GM23338 (cell line): Measurements from ENCODE around the gene RAD23A. TPM values are rescaled to one million over a fixed set of nuclear protein-coding genes. Genes with fewer than 3 reads are reported as not detected.

Experiments
- ATAC-seq: fragments of 200-7000 bp; cut with Tn5 transposase; 3 replicates; pipeline ENCODE4 v1.9.1; 2020
- DNase-seq: peaks from one replicate; pipeline ENCODE4 v3.0.0-alpha.2; 2015; ENCODE audit warnings: low spot score
- H2AFZ ChIP-seq: fragments of 200-600 bp; sonication (generic); 2 replicates; pipeline ENCODE4 v1.8.0; 2016; ENCODE audit warnings: antibody characterized with exemption, mild to moderate bottlenecking, moderate library complexity
- H3F3A ChIP-seq: fragments of 200-600 bp; sonication (generic); replicated peaks from 2 replicates; pipeline ENCODE4 v1.8.0; 2017; ENCODE audit warnings: antibody characterized with exemption, mixed run types, low read depth
- H3K27ac ChIP-seq: fragments of 200-600 bp; sonication (generic); 2 replicates; pipeline ENCODE4 v1.6.1; 2016; ENCODE audit warnings: low read depth
- H3K27me3 ChIP-seq: fragments of 200-600 bp; sonication (generic); 2 replicates; pipeline ENCODE4 v1.8.0; 2016; ENCODE audit warnings: mild to moderate bottlenecking, mixed run types, moderate library complexity; ENCODE audit not compliant: insufficient read depth
- H3K36me3 ChIP-seq: fragments of 200-600 bp; sonication (generic); 2 replicates; pipeline ENCODE4 v1.8.0; 2016; ENCODE audit warnings: mild to moderate bottlenecking; ENCODE audit not compliant: insufficient read depth
- H3K4me1 ChIP-seq: fragments of 200-600 bp; sonication (generic); 2 replicates; pipeline ENCODE4 v1.8.0; 2016; ENCODE audit warnings: mild to moderate bottlenecking, moderate library complexity; ENCODE audit not compliant: insufficient read depth
- H3K4me2 ChIP-seq: fragments of 200-600 bp; sonication (generic); 2 replicates; pipeline ENCODE4 v1.7.1; 2017; ENCODE audit warnings: mixed run types
- H3K4me3 ChIP-seq: fragments of 200-600 bp; sonication (generic); 2 replicates; pipeline ENCODE4 v1.6.1; 2016; ENCODE audit warnings: mixed run types
- H3K79me2 ChIP-seq: fragments of 200-600 bp; sonication (generic); replicated peaks from 2 replicates; pipeline ENCODE4 v1.8.0; 2017; ENCODE audit warnings: mild to moderate bottlenecking; ENCODE audit not compliant: insufficient read depth
- H3K9me2 ChIP-seq: fragments of 200-600 bp; sonication (generic); 2 replicates; pipeline ENCODE4 v1.8.0; 2017; ENCODE audit not compliant: insufficient read depth
- H4K20me1 ChIP-seq: fragments of 200-600 bp; sonication (generic); replicated peaks from 2 replicates; pipeline ENCODE4 v1.8.0; 2017; ENCODE audit warnings: mild to moderate bottlenecking; ENCODE audit not compliant: insufficient read depth
- H3K27ac Mint-ChIP-seq: 2 replicates; pipeline ENCODE4 v1.8.0; 2020; ENCODE audit warnings: inconsistent platforms, mild to moderate bottlenecking, moderate library complexity, mixed read lengths
- H3K27me3 Mint-ChIP-seq: 3 replicates; pipeline ENCODE4 v1.8.0; 2022; ENCODE audit warnings: low read depth, mild to moderate bottlenecking, moderate library complexity, mixed read lengths, inconsistent platforms; ENCODE audit not compliant: insufficient read depth, poor library complexity
- H3K36me3 Mint-ChIP-seq: 3 replicates; pipeline ENCODE4 v1.8.0; 2021; ENCODE audit warnings: low read depth, mild to moderate bottlenecking, inconsistent platforms, moderate library complexity, mixed read lengths
- H3K4me1 Mint-ChIP-seq: 3 replicates; pipeline ENCODE4 v1.8.0; 2020; ENCODE audit warnings: mild to moderate bottlenecking, inconsistent platforms, mixed read lengths
- H3K4me3 Mint-ChIP-seq: 3 replicates; pipeline ENCODE4 v1.8.0; 2021; ENCODE audit warnings: moderate library complexity, mild to moderate bottlenecking, inconsistent platforms, mixed read lengths
- H3K9me3 Mint-ChIP-seq: 3 replicates; pipeline ENCODE4 v1.8.0; 2020; ENCODE audit warnings: moderate library complexity, mild to moderate bottlenecking, inconsistent platforms, mixed read lengths
- CREB1 ChIP-seq: fragments of 250-450 bp; sonication (Bioruptor Pico); IDR thresholded peaks from 2 replicates; pipeline ENCODE4 v1.5.0; 2020; ENCODE audit warnings: low read depth, mild to moderate bottlenecking, moderate library complexity
- EZH2 ChIP-seq: fragments of 200-600 bp; sonication (generic); IDR thresholded peaks from one replicate; pipeline ENCODE4 v1.8.0; 2017; ENCODE audit warnings: antibody characterized with exemption, mild to moderate bottlenecking, low read depth; ENCODE audit not compliant: unreplicated experiment
- EZH2phosphoT487 ChIP-seq: fragments of 200-600 bp; sonication (generic); IDR thresholded peaks from one replicate; pipeline ENCODE4 v1.8.1; 2018; ENCODE audit warnings: antibody characterized with exemption; ENCODE audit not compliant: unreplicated experiment
- JUNB ChIP-seq: IDR thresholded peaks from one replicate; pipeline ENCODE4 v1.6.1; 2016; ENCODE audit warnings: antibody characterized with exemption; ENCODE audit not compliant: unreplicated experiment
- POLR2AphosphoS5 ChIP-seq: IDR thresholded peaks from 2 replicates; pipeline ENCODE4 v1.6.1; 2016; ENCODE audit warnings: antibody characterized with exemption, low read depth
- STAT1 ChIP-seq: IDR thresholded peaks from one replicate; pipeline ENCODE4 v1.6.1; 2016; ENCODE audit warnings: antibody characterized with exemption; ENCODE audit not compliant: unreplicated experiment
- ZNF114 ChIP-seq: fragments of 250-450 bp; sonication (Bioruptor Pico); IDR thresholded peaks from 2 replicates; pipeline ENCODE4 v1.5.0; 2020; ENCODE audit warnings: mild to moderate bottlenecking, moderate library complexity
- ZNF331 ChIP-seq: fragments of 250-450 bp; sonication (Bioruptor Pico); IDR thresholded peaks from 2 replicates; pipeline ENCODE4 v1.5.0; 2020; ENCODE audit warnings: low read depth, mild to moderate bottlenecking, moderate library complexity
- polyA plus RNA-seq: library from polyadenylated mRNA; unstranded; fragments of >200 nt; fragmentation: Nextera tagmentation; extraction: Ambion mirVana; gene quantifications from 2 replicates; pipeline ENCODE4 v1.2.1, GENCODE V29; 2016
- total RNA-seq: library from RNA; depleted of rRNA; stranded (reverse); fragments of >200 nt; shearing (Covaris generic); gene quantifications from 2 replicates; pipeline ENCODE4 v1.2.3, GENCODE V29; 2014
- TF ChIP-seq, protein P1 (sequence below): IDR thresholded peaks from one replicate; pipeline ENCODE4 v1.6.1; 2018; ENCODE audit warnings: antibody characterized with exemption; ENCODE audit not compliant: unreplicated experiment
- TF ChIP-seq, protein P2 (sequence below), 2 experiments: fragments of 200-600 bp in 1 of 2; sonication (generic) in 1 of 2; conservative IDR thresholded peaks; 2 replicates each; pipeline versions ENCODE4 v1.5.1 to v1.6.1; 2016 to 2017; ENCODE audit warnings: antibody characterized with exemption in 2 of 2, low read depth in 2 of 2, mild to moderate bottlenecking in 2 of 2, moderate library complexity in 1 of 2
- TF ChIP-seq, protein P3 (sequence below): IDR thresholded peaks from 2 replicates; pipeline ENCODE4 v1.6.1; 2016; ENCODE audit warnings: antibody characterized with exemption
- TF ChIP-seq, protein P4 (sequence below): fragments of 250-450 bp; sonication (Bioruptor Pico); IDR thresholded peaks from 2 replicates; pipeline ENCODE4 v1.5.0; 2020; ENCODE audit warnings: mild to moderate bottlenecking, moderate library complexity

Gene RAD23A
- total and polyA plus RNA-seq, 2 experiments from 2014 or later: 69.7 to 127 TPM

DNA sequence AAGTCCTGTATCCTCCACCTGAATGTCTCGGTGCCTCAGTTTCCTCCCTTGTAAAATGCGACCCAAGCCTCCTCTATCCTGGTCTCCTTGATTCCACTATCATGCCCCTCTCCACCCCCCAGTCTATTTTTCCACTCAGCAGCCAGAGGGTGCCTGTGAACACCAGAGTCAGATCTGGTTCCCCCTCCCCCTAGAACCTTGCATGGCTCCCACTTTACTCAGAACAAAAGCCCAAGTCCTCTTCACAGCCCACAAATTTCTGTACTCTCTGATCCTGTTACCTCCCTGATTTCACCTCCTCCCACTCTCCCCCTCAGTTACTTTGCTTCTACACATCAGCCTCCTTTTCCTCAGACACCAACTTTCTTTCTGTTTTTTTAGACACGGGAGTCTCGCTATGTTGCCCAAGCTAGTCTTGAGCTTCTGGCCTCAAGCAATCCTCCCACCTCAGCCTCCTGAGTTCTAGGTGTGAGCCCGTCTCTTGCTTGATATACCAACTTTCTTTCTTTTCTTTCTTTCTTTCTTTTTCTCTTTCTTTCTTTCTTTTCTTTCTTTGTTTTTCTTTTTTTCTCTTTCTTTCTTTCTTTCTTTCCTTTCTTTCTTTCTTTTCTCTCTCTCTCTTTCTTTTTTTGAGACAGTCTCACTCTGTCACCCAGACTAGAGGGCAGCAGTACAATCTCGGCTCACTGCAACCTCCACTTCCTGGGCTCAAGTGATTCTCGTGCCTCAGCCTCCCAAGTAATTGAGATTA, 24.6 kb downstream of the RAD23A start (continued):
- TF ChIP-seq, protein P1, sequence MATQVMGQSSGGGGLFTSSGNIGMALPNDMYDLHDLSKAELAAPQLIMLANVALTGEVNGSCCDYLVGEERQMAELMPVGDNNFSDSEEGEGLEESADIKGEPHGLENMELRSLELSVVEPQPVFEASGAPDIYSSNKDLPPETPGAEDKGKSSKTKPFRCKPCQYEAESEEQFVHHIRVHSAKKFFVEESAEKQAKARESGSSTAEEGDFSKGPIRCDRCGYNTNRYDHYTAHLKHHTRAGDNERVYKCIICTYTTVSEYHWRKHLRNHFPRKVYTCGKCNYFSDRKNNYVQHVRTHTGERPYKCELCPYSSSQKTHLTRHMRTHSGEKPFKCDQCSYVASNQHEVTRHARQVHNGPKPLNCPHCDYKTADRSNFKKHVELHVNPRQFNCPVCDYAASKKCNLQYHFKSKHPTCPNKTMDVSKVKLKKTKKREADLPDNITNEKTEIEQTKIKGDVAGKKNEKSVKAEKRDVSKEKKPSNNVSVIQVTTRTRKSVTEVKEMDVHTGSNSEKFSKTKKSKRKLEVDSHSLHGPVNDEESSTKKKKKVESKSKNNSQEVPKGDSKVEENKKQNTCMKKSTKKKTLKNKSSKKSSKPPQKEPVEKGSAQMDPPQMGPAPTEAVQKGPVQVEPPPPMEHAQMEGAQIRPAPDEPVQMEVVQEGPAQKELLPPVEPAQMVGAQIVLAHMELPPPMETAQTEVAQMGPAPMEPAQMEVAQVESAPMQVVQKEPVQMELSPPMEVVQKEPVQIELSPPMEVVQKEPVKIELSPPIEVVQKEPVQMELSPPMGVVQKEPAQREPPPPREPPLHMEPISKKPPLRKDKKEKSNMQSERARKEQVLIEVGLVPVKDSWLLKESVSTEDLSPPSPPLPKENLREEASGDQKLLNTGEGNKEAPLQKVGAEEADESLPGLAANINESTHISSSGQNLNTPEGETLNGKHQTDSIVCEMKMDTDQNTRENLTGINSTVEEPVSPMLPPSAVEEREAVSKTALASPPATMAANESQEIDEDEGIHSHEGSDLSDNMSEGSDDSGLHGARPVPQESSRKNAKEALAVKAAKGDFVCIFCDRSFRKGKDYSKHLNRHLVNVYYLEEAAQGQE: no peak
- TF ChIP-seq EZH2 (no peak), JUNB (no peak), CREB1 (CRISPR knock-in tag) (no peak), ZNF331 (CRISPR knock-in tag) (no peak)

DNA sequence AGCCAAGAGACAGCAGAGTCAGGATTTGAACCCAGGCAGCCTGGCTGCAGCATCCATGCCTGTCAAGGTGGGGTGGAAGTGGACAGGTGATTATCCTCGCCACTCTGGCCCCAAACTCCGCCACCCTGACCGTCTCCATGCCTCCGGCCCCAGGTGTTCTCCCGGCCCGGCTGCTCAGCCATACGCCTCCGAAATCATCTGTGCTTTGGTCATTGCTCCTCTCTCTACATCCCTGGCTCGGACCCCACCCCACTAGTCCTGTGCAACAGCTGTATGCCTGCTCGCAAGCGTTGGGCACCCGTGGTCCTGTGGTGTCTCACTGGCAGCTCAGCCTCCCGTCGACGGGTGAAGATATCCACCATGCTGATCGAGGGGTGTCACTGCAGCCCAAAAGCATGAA, 27.6 kb downstream of the RAD23A start:
- Histone ChIP-seq H3F3A (no peaks in the 10 kb centered on the region), H3K4me1 (no peaks in the 10 kb centered on the region), H3K79me2 (no peaks in the 10 kb centered on the region), H3K27ac (no peak overlapping the region), H2AFZ (no peak overlapping the region), H4K20me1 (no peaks in the 10 kb centered on the region), H3K36me3 (no peaks in the 10 kb centered on the region), H3K27me3 (no peaks in the 10 kb centered on the region), H3K4me3 (no peak overlapping the region), H3K4me2 (no peak overlapping the region), H3K9me2 (no peaks in the 10 kb centered on the region)
- H3K36me3 Mint-ChIP-seq: no peaks in the 10 kb centered on the region
- no peak overlapping the region for H3K4me3 Mint-ChIP-seq
- no peaks in the 10 kb centered on the region for H3K4me1 Mint-ChIP-seq
- no peak overlapping the region for H3K27ac Mint-ChIP-seq
- ATAC-seq (no peak), DNase-seq (no peak)
- no peaks in the 10 kb centered on the region for H3K9me3 Mint-ChIP-seq
- peaks cover 6% of the 10 kb centered on the region for H3K27me3 Mint-ChIP-seq
- TF ChIP-seq ZNF114 (CRISPR knock-in tag): no peak
- TF ChIP-seq JUNB: no peak
- TF ChIP-seq EZH2: no peak
- TF ChIP-seq, protein P2, sequence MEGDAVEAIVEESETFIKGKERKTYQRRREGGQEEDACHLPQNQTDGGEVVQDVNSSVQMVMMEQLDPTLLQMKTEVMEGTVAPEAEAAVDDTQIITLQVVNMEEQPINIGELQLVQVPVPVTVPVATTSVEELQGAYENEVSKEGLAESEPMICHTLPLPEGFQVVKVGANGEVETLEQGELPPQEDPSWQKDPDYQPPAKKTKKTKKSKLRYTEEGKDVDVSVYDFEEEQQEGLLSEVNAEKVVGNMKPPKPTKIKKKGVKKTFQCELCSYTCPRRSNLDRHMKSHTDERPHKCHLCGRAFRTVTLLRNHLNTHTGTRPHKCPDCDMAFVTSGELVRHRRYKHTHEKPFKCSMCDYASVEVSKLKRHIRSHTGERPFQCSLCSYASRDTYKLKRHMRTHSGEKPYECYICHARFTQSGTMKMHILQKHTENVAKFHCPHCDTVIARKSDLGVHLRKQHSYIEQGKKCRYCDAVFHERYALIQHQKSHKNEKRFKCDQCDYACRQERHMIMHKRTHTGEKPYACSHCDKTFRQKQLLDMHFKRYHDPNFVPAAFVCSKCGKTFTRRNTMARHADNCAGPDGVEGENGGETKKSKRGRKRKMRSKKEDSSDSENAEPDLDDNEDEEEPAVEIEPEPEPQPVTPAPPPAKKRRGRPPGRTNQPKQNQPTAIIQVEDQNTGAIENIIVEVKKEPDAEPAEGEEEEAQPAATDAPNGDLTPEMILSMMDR (conservative IDR thresholded peaks at IDR 0.05; ENCODE audit: low read depth in 2 of 2): no peak
- TF ChIP-seq, protein P3, sequence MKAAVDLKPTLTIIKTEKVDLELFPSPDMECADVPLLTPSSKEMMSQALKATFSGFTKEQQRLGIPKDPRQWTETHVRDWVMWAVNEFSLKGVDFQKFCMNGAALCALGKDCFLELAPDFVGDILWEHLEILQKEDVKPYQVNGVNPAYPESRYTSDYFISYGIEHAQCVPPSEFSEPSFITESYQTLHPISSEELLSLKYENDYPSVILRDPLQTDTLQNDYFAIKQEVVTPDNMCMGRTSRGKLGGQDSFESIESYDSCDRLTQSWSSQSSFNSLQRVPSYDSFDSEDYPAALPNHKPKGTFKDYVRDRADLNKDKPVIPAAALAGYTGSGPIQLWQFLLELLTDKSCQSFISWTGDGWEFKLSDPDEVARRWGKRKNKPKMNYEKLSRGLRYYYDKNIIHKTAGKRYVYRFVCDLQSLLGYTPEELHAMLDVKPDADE: no peak
- TF ChIP-seq STAT1: no peak
- TF ChIP-seq POLR2AphosphoS5: no peak
- TF ChIP-seq, protein P4, sequence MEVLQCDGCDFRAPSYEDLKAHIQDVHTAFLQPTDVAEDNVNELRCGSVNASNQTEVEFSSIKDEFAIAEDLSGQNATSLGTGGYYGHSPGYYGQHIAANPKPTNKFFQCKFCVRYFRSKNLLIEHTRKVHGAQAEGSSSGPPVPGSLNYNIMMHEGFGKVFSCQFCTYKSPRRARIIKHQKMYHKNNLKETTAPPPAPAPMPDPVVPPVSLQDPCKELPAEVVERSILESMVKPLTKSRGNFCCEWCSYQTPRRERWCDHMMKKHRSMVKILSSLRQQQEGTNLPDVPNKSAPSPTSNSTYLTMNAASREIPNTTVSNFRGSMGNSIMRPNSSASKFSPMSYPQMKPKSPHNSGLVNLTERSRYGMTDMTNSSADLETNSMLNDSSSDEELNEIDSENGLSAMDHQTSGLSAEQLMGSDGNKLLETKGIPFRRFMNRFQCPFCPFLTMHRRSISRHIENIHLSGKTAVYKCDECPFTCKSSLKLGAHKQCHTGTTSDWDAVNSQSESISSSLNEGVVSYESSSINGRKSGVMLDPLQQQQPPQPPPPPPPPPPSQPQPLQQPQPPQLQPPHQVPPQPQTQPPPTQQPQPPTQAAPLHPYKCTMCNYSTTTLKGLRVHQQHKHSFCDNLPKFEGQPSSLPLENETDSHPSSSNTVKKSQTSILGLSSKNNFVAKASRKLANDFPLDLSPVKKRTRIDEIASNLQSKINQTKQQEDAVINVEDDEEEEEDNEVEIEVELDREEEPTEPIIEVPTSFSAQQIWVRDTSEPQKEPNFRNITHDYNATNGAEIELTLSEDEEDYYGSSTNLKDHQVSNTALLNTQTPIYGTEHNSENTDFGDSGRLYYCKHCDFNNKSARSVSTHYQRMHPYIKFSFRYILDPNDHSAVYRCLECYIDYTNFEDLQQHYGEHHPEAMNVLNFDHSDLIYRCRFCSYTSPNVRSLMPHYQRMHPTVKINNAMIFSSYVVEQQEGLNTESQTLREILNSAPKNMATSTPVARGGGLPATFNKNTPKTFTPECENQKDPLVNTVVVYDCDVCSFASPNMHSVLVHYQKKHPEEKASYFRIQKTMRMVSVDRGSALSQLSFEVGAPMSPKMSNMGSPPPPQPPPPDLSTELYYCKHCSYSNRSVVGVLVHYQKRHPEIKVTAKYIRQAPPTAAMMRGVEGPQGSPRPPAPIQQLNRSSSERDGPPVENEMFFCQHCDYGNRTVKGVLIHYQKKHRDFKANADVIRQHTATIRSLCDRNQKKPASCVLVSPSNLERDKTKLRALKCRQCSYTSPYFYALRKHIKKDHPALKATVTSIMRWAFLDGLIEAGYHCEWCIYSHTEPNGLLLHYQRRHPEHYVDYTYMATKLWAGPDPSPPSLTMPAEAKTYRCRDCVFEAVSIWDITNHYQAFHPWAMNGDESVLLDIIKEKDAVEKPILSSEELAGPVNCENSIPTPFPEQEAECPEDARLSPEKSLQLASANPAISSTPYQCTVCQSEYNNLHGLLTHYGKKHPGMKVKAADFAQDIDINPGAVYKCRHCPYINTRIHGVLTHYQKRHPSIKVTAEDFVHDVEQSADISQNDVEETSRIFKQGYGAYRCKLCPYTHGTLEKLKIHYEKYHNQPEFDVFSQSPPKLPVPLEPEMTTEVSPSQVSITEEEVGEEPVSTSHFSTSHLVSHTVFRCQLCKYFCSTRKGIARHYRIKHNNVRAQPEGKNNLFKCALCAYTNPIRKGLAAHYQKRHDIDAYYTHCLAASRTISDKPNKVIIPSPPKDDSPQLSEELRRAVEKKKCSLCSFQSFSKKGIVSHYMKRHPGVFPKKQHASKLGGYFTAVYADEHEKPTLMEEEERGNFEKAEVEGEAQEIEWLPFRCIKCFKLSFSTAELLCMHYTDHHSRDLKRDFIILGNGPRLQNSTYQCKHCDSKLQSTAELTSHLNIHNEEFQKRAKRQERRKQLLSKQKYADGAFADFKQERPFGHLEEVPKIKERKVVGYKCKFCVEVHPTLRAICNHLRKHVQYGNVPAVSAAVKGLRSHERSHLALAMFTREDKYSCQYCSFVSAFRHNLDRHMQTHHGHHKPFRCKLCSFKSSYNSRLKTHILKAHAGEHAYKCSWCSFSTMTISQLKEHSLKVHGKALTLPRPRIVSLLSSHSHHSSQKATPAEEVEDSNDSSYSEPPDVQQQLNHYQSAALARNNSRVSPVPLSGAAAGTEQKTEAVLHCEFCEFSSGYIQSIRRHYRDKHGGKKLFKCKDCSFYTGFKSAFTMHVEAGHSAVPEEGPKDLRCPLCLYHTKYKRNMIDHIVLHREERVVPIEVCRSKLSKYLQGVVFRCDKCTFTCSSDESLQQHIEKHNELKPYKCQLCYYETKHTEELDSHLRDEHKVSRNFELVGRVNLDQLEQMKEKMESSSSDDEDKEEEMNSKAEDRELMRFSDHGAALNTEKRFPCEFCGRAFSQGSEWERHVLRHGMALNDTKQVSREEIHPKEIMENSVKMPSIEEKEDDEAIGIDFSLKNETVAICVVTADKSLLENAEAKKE: no peak
- no peak for TF ChIP-seq CREB1 (CRISPR knock-in tag)
- TF ChIP-seq EZH2phosphoT487: no peak
